Pancreas (tissue), 10 donors: ENCODE data around the gene GDA. TPM values are rescaled to one million over a fixed set of nuclear protein-coding genes. Genes with fewer than 3 reads are reported as not detected.

Experiments
- ATAC-seq, 4 donors: fragments of 200-7000 bp; cut with Tn5 transposase; one replicate each; pipeline versions ENCODE4 v1.8.0 to v1.9.1; 2020; ENCODE audit warnings: mild to moderate bottlenecking in 4 of 4, moderate library complexity in 4 of 4
- DNase-seq, 6 donors: peaks; one replicate each; pipeline ENCODE4 v3.0.0-alpha.2; 2020
- FAIRE-seq: peaks from 2 replicates; lab custom pipeline; 2012; peaks lifted over from hg19 to GRCh38; lab: Jason Lieb, UNC
- H3K27ac ChIP-seq, 4 donors: fragments of 200-600 bp; sonication (generic); 1 replicate in 3 of 4; 2 replicates in 1 of 4; pipeline versions ENCODE4 v1.5.0 to v1.8.0; 2020
- H3K27me3 ChIP-seq, 4 donors: fragments of 200-600 bp; one replicate each; pipeline ENCODE4 v1.8.0; 2021
- H3K36me3 ChIP-seq, 3 donors: fragments of 200-600 bp; sonication (generic) in 1 of 3; one replicate each; pipeline versions ENCODE4 v1.5.0 to v1.8.0; 2020 to 2021
- H3K4me1 ChIP-seq, 3 donors: fragments of 200-600 bp; one replicate each; pipeline ENCODE4 v1.8.0; 2021
- H3K4me3 ChIP-seq, 4 donors: fragments of 200-600 bp; sonication (generic) in 2 of 4; one replicate each; pipeline versions ENCODE4 v1.5.0 to v1.8.0; 2020 to 2021
- H3K9me3 ChIP-seq, 4 donors: fragments of 200-600 bp; one replicate each; pipeline ENCODE4 v1.8.0; 2021
- WGBS, 2 donors: extraction: QIAGEN DNeasy Blood & Tissue Kit; methylation state at CpG; one replicate each; pipeline ENCODE4 v1.1.7; 2013; 5-methylcytosine and 5-hydroxymethylcytosine counted together
- intact Hi-C, 3 donors: fragments of 100-400 bp; cut with DNase I; formaldehyde crosslinking; loops; one replicate each; pipeline versions ENCODE4 v1.11.1 to v1.14.2; 2022
- polyA plus RNA-seq, 2 donors: library from polyadenylated mRNA; stranded (reverse); fragments of 200-250 nt; gene quantifications; one replicate each; pipeline ENCODE4 v1.2.3, GENCODE V29; 2013
- total RNA-seq, 6 donors: library from RNA; stranded (reverse); fragmentation: NEBNext Ultra II Directional in 4 of 6; extraction: Animal tissue kit (Norgen Biotek cat#: 25700) in 4 of 6; gene quantifications; one replicate each; pipeline versions ENCODE4 v1.2.1 to v1.2.4, GENCODE V29; 2021 to 2023
- TF ChIP-seq, protein P1 (sequence below), 4 donors: fragments of 200-600 bp; sonication (generic) in 3 of 4; IDR thresholded peaks; one replicate each; pipeline versions ENCODE4 v1.5.0 to v1.8.0; 2021; ENCODE audit warnings: antibody characterized with exemption in 4 of 4
- donor health status: healthy with polysubstance abuse.
- donor health status: DM: no; HTN: no; CAD: no; lungs with moderate emphysema.
- donor health status: DM: no; HTN: no; CAD: no.
- donor health status: control.
- donor health status: control.
- donor health status: Bipolar disorder and iron deficiency.
- donor health status: DM: yes; HTN: yes; CAD: no.
- donor health status: DM: no; HTN: no; CAD: no.
- donor health status: DM: no; HTN: no; CAD: no.
- donor health status: DM: yes; HTN: yes; CAD: no.

The GDA gene
- total and polyA plus RNA-seq, 8 donors: 1.0 to 11.6 (median 2.1) TPM

DNA sequence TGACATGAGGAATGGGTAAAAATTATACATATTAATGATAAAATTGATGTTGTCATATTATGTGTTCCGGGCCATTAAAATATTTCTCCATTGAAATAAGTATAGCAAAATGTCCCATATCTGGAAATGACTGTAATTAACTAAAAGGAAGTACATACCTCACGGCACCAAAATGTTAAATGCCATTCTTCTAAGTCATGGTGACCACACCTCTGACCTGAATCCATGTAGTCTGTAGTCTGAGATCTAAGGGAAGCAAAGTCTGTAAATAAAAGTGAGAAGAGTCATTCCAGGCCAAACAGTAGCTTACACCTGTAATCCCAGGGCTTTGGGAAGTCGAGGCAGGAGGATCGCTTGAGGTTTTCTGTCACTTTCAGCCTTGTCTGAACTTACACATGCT lies 8.7 kb upstream of the GDA start:
- no peak for FAIRE-seq
- intact Hi-C loops: no loop called here
- H3K27me3 ChIP-seq: no peaks in the 10 kb centered on the region
- H3K9me3 ChIP-seq: no peaks in the 10 kb centered on the region
- H3K36me3 ChIP-seq: no peaks in the 10 kb centered on the region
- no peaks in the 10 kb centered on the region for H3K4me1 ChIP-seq
- ATAC-seq: peak in 3 of 4 donors; percentile 26 to 32 (median 31)
- WGBS, 2 donors: 68 to 76% methylated on average over 4 of the region's 4 CpGs
- no peak overlapping the region for H3K4me3 ChIP-seq
- no peak overlapping the region for H3K27ac ChIP-seq
- DNase-seq: no peak
- TF ChIP-seq, protein P1, sequence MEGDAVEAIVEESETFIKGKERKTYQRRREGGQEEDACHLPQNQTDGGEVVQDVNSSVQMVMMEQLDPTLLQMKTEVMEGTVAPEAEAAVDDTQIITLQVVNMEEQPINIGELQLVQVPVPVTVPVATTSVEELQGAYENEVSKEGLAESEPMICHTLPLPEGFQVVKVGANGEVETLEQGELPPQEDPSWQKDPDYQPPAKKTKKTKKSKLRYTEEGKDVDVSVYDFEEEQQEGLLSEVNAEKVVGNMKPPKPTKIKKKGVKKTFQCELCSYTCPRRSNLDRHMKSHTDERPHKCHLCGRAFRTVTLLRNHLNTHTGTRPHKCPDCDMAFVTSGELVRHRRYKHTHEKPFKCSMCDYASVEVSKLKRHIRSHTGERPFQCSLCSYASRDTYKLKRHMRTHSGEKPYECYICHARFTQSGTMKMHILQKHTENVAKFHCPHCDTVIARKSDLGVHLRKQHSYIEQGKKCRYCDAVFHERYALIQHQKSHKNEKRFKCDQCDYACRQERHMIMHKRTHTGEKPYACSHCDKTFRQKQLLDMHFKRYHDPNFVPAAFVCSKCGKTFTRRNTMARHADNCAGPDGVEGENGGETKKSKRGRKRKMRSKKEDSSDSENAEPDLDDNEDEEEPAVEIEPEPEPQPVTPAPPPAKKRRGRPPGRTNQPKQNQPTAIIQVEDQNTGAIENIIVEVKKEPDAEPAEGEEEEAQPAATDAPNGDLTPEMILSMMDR (IDR thresholded peaks at IDR 0.05): no peak

DNA sequence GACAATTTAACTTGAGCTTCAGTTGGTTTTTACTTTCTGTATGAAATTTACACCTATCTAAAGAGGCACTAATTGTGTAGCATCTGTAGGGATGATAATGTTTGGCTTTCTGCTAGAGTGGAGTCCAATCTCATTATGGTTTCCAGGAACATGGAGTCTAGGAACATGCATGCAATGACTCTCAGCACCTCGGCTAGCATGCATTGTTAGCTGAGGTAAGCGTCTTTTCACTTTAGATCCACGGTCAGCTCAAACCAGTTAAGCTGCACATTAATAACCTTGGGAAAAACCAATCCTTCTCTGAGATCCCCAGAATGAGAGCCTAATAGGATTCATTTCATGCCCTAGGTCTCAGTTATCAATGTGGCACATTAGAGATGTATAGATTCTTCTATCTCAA lies 7.8 kb upstream of the GDA start:
- peak in 2 of 4 donors; percentile 28 to 41 for ATAC-seq
- Histone ChIP-seq H3K36me3 (no peaks in the 10 kb centered on the region), H3K27me3 (no peaks in the 10 kb centered on the region), H3K27ac (no peak overlapping the region), H3K9me3 (no peaks in the 10 kb centered on the region), H3K4me1 (no peaks in the 10 kb centered on the region), H3K4me3 (no peak overlapping the region)
- intact Hi-C loops: no loop called here
- TF ChIP-seq, protein P1 (IDR thresholded peaks at IDR 0.05): no peak
- FAIRE-seq: no peak
- WGBS, 2 donors: 69 to 78% methylated on average over 3 of the region's 3 CpGs
- DNase-seq: no peak

DNA sequence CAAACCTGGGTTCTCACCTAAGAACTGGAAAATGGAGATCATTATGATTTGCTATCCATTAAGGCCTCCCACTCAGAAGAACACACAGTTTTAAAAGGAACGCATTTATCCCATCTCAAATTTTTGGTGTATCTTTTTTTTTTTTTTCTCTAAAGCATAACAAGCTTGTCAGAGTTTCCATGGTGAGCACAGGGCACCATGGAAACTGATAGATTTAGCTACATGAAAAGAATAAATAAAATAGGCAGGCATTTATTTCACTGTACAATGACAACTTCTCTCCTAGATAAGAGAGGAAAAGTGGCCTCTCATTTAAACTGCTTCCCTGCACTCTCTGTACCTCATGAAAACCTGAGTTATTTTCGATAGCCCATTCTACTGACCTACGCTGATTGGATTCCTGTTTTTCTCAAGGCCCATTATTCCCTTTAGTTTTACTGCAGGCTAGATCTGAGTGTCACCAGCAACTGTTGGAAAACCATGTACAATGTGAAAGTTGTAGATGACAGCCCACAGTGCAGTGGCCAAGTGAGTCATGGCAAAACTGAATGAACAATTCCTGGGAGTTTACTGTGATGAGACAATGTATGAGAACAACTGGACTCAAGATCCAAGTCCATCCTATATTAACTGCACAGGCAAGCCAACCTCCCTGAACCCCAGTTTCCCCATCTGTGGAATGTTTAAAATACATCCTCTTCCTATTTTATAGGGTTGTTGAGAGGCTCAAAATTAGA lies 4.3 kb upstream of the GDA start:
- TF ChIP-seq, protein P1 (IDR thresholded peaks at IDR 0.05): no peak
- no peaks in the 10 kb centered on the region for H3K4me1 ChIP-seq
- FAIRE-seq: no peak
- H3K36me3 ChIP-seq: no peaks in the 10 kb centered on the region
- WGBS, 2 donors: 87% methylated on average over 3 of the region's 3 CpGs
- H3K27me3 ChIP-seq: no peaks in the 10 kb centered on the region
- peak in 1 of 4 donors; percentile 28 for ATAC-seq
- no peak overlapping the region for H3K4me3 ChIP-seq
- no peak for DNase-seq
- H3K9me3 ChIP-seq: no peaks in the 10 kb centered on the region
- intact Hi-C loops: no loop called here
- no peak overlapping the region for H3K27ac ChIP-seq

DNA sequence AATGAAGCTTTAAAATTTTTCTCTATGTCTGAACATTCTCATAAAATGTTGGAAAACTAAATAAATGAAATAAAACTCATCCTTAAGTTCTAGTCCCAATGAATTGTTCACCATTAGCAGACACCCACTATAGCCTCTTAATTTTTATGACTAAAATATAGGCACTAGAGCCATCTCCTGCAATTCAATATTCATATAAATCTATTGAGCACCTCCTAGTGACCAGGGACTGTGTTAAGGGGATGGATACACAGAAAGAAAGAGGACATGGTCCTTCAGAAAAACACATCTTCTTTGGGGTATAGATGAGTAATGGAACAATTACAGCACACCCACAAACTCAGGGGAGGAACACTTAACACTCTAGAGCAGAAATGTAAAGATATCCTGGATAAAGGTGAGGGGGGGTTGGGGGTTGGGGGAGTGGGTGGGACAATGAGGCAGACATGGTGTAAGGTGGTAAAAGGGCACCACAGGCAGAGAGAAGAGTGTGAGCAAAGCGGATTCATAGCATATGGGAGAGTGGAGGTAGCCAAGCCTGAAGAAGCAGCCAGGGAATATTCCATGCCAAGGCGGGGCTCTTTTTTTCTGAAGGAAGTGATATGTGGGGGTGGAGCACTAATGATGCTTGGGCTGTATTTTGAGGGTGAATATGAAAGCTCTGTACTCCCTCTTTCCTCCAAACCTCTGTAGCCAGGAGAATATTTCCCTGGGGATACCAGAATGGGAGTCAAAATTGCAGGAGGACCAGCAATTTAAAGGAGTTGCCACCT lies 3.3 kb upstream of the GDA start:
- ATAC-seq (no peak), DNase-seq (no peak), FAIRE-seq (no peak)
- intact Hi-C loops: no loop called here
- H3K27me3 ChIP-seq: no peaks in the 10 kb centered on the region
- H3K36me3 ChIP-seq: no peaks in the 10 kb centered on the region
- TF ChIP-seq, protein P1 (IDR thresholded peaks at IDR 0.05): no peak
- no peaks in the 10 kb centered on the region for H3K9me3 ChIP-seq
- 85 to 92% methylated on average over 2 of the region's 2 CpGs for WGBS, 2 donors
- no peak overlapping the region for H3K27ac ChIP-seq
- no peak overlapping the region for H3K4me3 ChIP-seq
- no peaks in the 10 kb centered on the region for H3K4me1 ChIP-seq

DNA sequence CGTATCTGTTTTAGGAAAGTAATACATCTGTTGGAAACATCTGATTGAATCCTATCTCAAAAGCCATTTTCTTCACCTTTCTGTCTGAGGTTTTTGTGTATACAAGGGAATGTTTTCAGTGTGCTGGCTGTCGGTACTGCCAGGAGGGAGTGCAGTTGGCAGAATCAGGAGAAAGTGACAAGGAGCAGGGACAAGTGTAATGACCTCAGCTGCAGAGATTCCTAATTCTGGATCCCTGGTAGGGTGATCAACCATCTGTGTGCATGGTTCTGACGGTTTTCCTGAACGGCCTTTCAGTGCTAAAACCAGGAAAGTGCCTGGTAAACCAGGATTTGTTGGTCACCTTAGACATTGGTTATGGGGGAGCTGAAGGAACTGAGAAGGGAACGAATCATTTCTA lies 1.6 kb upstream of the GDA start:
- DNase-seq (no peak), FAIRE-seq (no peak), ATAC-seq (no peak)
- H3K36me3 ChIP-seq: no peaks in the 10 kb centered on the region
- H3K4me1 ChIP-seq: no peaks in the 10 kb centered on the region
- H3K27ac ChIP-seq: no peak overlapping the region
- no peaks in the 10 kb centered on the region for H3K9me3 ChIP-seq
- H3K27me3 ChIP-seq: no peaks in the 10 kb centered on the region
- TF ChIP-seq, protein P1 (IDR thresholded peaks at IDR 0.05): no peak
- intact Hi-C loops: no loop called here
- H3K4me3 ChIP-seq: no peak overlapping the region
- WGBS, 2 donors: 54 to 61% methylated on average over 5 of the region's 5 CpGs
